ENCODE data around the gene BMERB1.

DNA sequence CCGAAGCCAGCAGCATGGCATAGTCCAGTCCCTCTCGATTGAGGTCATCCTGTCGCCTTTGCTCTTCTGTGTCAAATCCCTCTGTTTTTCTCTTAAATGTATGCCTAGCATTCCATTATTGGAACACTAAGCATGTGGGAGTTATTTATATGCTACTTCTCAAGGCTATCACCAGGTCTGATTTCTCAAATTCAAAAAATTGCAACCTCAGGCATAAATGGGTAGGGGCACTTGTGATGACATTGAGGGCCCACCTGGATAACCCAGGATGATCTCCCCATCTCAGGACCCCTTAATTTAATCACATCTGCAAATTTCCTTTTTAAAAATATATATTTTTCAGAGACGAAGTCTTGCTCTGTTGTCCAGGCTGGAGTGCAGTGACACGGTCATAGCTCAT lies 95.7 kb downstream of the BMERB1 start:
- TF ChIP-seq, protein P1, sequence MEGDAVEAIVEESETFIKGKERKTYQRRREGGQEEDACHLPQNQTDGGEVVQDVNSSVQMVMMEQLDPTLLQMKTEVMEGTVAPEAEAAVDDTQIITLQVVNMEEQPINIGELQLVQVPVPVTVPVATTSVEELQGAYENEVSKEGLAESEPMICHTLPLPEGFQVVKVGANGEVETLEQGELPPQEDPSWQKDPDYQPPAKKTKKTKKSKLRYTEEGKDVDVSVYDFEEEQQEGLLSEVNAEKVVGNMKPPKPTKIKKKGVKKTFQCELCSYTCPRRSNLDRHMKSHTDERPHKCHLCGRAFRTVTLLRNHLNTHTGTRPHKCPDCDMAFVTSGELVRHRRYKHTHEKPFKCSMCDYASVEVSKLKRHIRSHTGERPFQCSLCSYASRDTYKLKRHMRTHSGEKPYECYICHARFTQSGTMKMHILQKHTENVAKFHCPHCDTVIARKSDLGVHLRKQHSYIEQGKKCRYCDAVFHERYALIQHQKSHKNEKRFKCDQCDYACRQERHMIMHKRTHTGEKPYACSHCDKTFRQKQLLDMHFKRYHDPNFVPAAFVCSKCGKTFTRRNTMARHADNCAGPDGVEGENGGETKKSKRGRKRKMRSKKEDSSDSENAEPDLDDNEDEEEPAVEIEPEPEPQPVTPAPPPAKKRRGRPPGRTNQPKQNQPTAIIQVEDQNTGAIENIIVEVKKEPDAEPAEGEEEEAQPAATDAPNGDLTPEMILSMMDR (conservative IDR thresholded peaks at IDR 0.05; ENCODE audit: low read depth in 2 of 2) = no peak
- no peak for TF ChIP-seq EZH2 (IDR thresholded peaks at IDR 0.05; ENCODE audit: low read depth, unreplicated experiment)
